Measurements from ENCODE around the gene DONSON.

Gene DONSON

GRCh38 chr21:33549848-33550771 is 38.4 kb downstream of the DONSON start:
- Histone ChIP-seq H3K27me3 (replicated peaks in 2 of 5; ENCODE audit: control insufficient read depth in 4 of 5, insufficient read depth in 5 of 5, low read length in 4 of 5) (no peaks in the 10 kb centered on the region), H3K4me3 (ENCODE audit: control insufficient read depth in 1 of 7, extremely low read depth in 1 of 7, insufficient read depth in 4 of 7, low read depth in 2 of 7, low read length in 6 of 7) (no peak overlapping the region), H3K27ac (ENCODE audit: insufficient read depth in 1 of 2, low read depth in 1 of 2, low read length in 2 of 2, poor library complexity in 1 of 2, severe bottlenecking in 2 of 2) (no peak overlapping the region), H3K9me3 (ENCODE audit: control extremely low read depth in 1 of 5, control insufficient read depth in 4 of 5, insufficient read depth in 2 of 5, low read depth in 1 of 5, low read length in 4 of 5) (no peaks in the 10 kb centered on the region), H3K36me3 (ENCODE audit: control insufficient read depth in 4 of 4, insufficient read depth in 4 of 4, low read length in 3 of 4) (peaks cover 28 to 80% (median 68%) of the 10 kb centered on the region in 4 experiments), H3K4me1 (ENCODE audit: control extremely low read depth in 1 of 4, control insufficient read depth in 4 of 4, insufficient read depth in 4 of 4, low read length in 3 of 4) (peaks cover 0 to 10% (median 5%) of the 10 kb centered on the region in 4 experiments)
- WGBS (ENCODE audit: insufficient coverage) = 97% methylated on average over 17 of the region's 19 CpGs
- DNase-seq = no peak
- ChIA-PET POLR2A (no interaction called here), CTCF (no interaction called here)

GRCh38 chr21:33546086-33546485 is 42.4 kb downstream of the DONSON start:
- peak overlapping the region in 1 of 2 experiments; percentile 43 for H3K27ac ChIP-seq (ENCODE audit: insufficient read depth in 1 of 2, low read depth in 1 of 2, low read length in 2 of 2, poor library complexity in 1 of 2, severe bottlenecking in 2 of 2)
- no peak overlapping the region for H3K4me3 ChIP-seq (ENCODE audit: control insufficient read depth in 1 of 7, extremely low read depth in 1 of 7, insufficient read depth in 4 of 7, low read depth in 2 of 7, low read length in 6 of 7)
- DNase-seq = peak in 2 of 3 donors; percentile 51 to 64
- WGBS (ENCODE audit: insufficient coverage) = 50% methylated on average over 1 of the region's 3 CpGs
- H3K9me3 ChIP-seq (ENCODE audit: control extremely low read depth in 1 of 5, control insufficient read depth in 4 of 5, insufficient read depth in 2 of 5, low read depth in 1 of 5, low read length in 4 of 5) = no peaks in the 10 kb centered on the region
- POLR2A ChIA-PET = interaction anchor here (1.1 kb wide), 1 partner anchor 18 kb away, joined by 3 read pairs; no protein-coding TSS in a partner anchor
- H3K36me3 ChIP-seq (ENCODE audit: control insufficient read depth in 4 of 4, insufficient read depth in 4 of 4, low read length in 3 of 4) = peaks cover 5 to 42% (median 32%) of the 10 kb centered on the region in 4 experiments
- CTCF ChIA-PET = interaction anchor here (0.5 to 3.0 kb wide), 4 partner anchors 9 to 348 kb away, joined by 3 to 14 read pairs (median 4); no protein-coding TSS in a partner anchor
- H3K4me1 ChIP-seq (ENCODE audit: control extremely low read depth in 1 of 4, control insufficient read depth in 4 of 4, insufficient read depth in 4 of 4, low read length in 3 of 4) = peaks cover 12 to 28% (median 22%) of the 10 kb centered on the region in 4 experiments
- no peaks in the 10 kb centered on the region for H3K27me3 ChIP-seq (replicated peaks in 2 of 5; ENCODE audit: control insufficient read depth in 4 of 5, insufficient read depth in 5 of 5, low read length in 4 of 5)

- ChIA-PET CTCF (interaction anchor here (1.3 to 3.0 kb wide), 5 partner anchors 10 to 65 kb away, joined by 4 to 16 read pairs (median 4); partner anchors contain the start of gene TMEM50B), POLR2A (interaction anchor here (0.5 to 0.6 kb wide), 3 partner anchors 8 to 22 kb away, joined by 3 to 4 read pairs (median 3); no protein-coding TSS in a partner anchor)
- Histone ChIP-seq H3K27ac (ENCODE audit: insufficient read depth in 1 of 2, low read depth in 1 of 2, low read length in 2 of 2, poor library complexity in 1 of 2, severe bottlenecking in 2 of 2) (peak overlapping the region; percentile 100), H3K4me1 (ENCODE audit: control extremely low read depth in 1 of 4, control insufficient read depth in 4 of 4, insufficient read depth in 4 of 4, low read length in 3 of 4) (peaks cover 19 to 40% (median 28%) of the 10 kb centered on the region in 4 experiments), H3K4me3 (ENCODE audit: control insufficient read depth in 1 of 7, extremely low read depth in 1 of 7, insufficient read depth in 4 of 7, low read depth in 2 of 7, low read length in 6 of 7) (peak overlapping the region in 6 of 7 experiments; percentile 93 to 100 (median 98)), H3K9me3 (ENCODE audit: control extremely low read depth in 1 of 5, control insufficient read depth in 4 of 5, insufficient read depth in 2 of 5, low read depth in 1 of 5, low read length in 4 of 5) (no peaks in the 10 kb centered on the region), H3K36me3 (ENCODE audit: control insufficient read depth in 4 of 4, insufficient read depth in 4 of 4, low read length in 3 of 4) (peaks cover 0 to 28% (median 21%) of the 10 kb centered on the region in 4 experiments), H3K27me3 (replicated peaks in 2 of 5; ENCODE audit: control insufficient read depth in 4 of 5, insufficient read depth in 5 of 5, low read length in 4 of 5) (no peaks in the 10 kb centered on the region)
- DNase-seq = no peak
- WGBS (ENCODE audit: insufficient coverage) = no CpG with 5 or more reads among the region's 8 CpGs
Measured at GRCh38 chr21:33544451-33545195, 43.9 kb downstream of the DONSON start.

GRCh38 chr21:33543505-33544129 is 44.9 kb downstream of the DONSON start:
- ChIA-PET CTCF (interaction anchor here (0.7 to 2.0 kb wide), 7 partner anchors 8 to 64 kb away, joined by 3 to 16 read pairs (median 4); partner anchors contain the start of gene TMEM50B), POLR2A (interaction anchor here (0.6 to 0.9 kb wide), 3 partner anchors 9 to 52 kb away, joined by 3 read pairs; partner anchors contain the start of gene DNAJC28)
- WGBS (ENCODE audit: insufficient coverage) = 0% methylated on average over 10 of the region's 26 CpGs
- Histone ChIP-seq H3K27me3 (replicated peaks in 2 of 5; ENCODE audit: control insufficient read depth in 4 of 5, insufficient read depth in 5 of 5, low read length in 4 of 5) (no peaks in the 10 kb centered on the region), H3K4me1 (ENCODE audit: control extremely low read depth in 1 of 4, control insufficient read depth in 4 of 4, insufficient read depth in 4 of 4, low read length in 3 of 4) (peaks cover 19 to 40% (median 28%) of the 10 kb centered on the region in 4 experiments), H3K27ac (ENCODE audit: insufficient read depth in 1 of 2, low read depth in 1 of 2, low read length in 2 of 2, poor library complexity in 1 of 2, severe bottlenecking in 2 of 2) (peak overlapping the region; percentile 100), H3K36me3 (ENCODE audit: control insufficient read depth in 4 of 4, insufficient read depth in 4 of 4, low read length in 3 of 4) (peaks cover 0 to 26% (median 15%) of the 10 kb centered on the region in 4 experiments), H3K4me3 (ENCODE audit: control insufficient read depth in 1 of 7, extremely low read depth in 1 of 7, insufficient read depth in 4 of 7, low read depth in 2 of 7, low read length in 6 of 7) (peak overlapping the region; percentile 76 to 100 (median 97)), H3K9me3 (ENCODE audit: control extremely low read depth in 1 of 5, control insufficient read depth in 4 of 5, insufficient read depth in 2 of 5, low read depth in 1 of 5, low read length in 4 of 5) (no peaks in the 10 kb centered on the region)
- no peak for DNase-seq

- CTCF ChIA-PET = interaction anchor here (0.7 to 1.5 kb wide), 4 partner anchors 9 to 44 kb away, joined by 3 to 6 read pairs (median 3); no protein-coding TSS in a partner anchor
Measured at GRCh38 chr21:33542640-33543504, 45.6 kb downstream of the DONSON start, which contains the start of gene SON. Gene SON (plus strand): TSS chr21:33543038. CDS start chr21:33543093, 55 bp downstream.

More at GRCh38 chr21:33542640-33543504, 45.6 kb downstream of the DONSON start, which contains the start of gene SON:
- 0% methylated on average over 45 of the region's 57 CpGs for WGBS (ENCODE audit: insufficient coverage)
- Histone ChIP-seq H3K27ac (ENCODE audit: insufficient read depth in 1 of 2, low read depth in 1 of 2, low read length in 2 of 2, poor library complexity in 1 of 2, severe bottlenecking in 2 of 2) (peak within 1 kb of the TSS; percentile 100), H3K9me3 (ENCODE audit: control extremely low read depth in 1 of 5, control insufficient read depth in 4 of 5, insufficient read depth in 2 of 5, low read depth in 1 of 5, low read length in 4 of 5) (no peaks in the 10 kb centered on the region), H3K36me3 (ENCODE audit: control insufficient read depth in 4 of 4, insufficient read depth in 4 of 4, low read length in 3 of 4) (peaks cover 2 to 27% (median 12%) of the 10 kb centered on the region in 4 experiments), H3K27me3 (replicated peaks in 2 of 5; ENCODE audit: control insufficient read depth in 4 of 5, insufficient read depth in 5 of 5, low read length in 4 of 5) (no peaks in the 10 kb centered on the region), H3K4me1 (ENCODE audit: control extremely low read depth in 1 of 4, control insufficient read depth in 4 of 4, insufficient read depth in 4 of 4, low read length in 3 of 4) (peaks cover 19 to 40% (median 28%) of the 10 kb centered on the region in 4 experiments), H3K4me3 (ENCODE audit: control insufficient read depth in 1 of 7, extremely low read depth in 1 of 7, insufficient read depth in 4 of 7, low read depth in 2 of 7, low read length in 6 of 7) (peak within 1 kb of the TSS; percentile 93 to 100 (median 97))
- POLR2A ChIA-PET = interaction anchor here (0.6 to 0.9 kb wide), 3 partner anchors 45 to 62 kb away, joined by 3 read pairs; partner anchors contain the start of gene DNAJC28
- peak; percentile 99 for DNase-seq
